HG03378 (cell line): ENCODE data around the gene PSKH1.
"Not testable (repeated sequence)": the region's sequence is repeated elsewhere in the genome, so short reads cannot be mapped to it uniquely, and the experiment has no call there.

Experiments
- ATAC-seq: cut with Tn5 transposase; IDR thresholded peaks from one replicate; pipeline ENCODE4 v1.9.1; 2021; ENCODE audit warnings: mild to moderate bottlenecking, moderate library complexity; ENCODE audit not compliant: unreplicated experiment

The PSKH1 gene

GRCh38 chr16:67954421-67955196, 61.6 kb downstream of the PSKH1 start:
- ATAC-seq = no peak

GRCh38 chr16:67957622-67958021, 64.6 kb downstream of the PSKH1 start:
- no peak for ATAC-seq

GRCh38 chr16:67959536-67960329, 66.7 kb downstream of the PSKH1 start:
- ATAC-seq = no peak

- ATAC-seq = no peak
Observed at GRCh38 chr16:67961551-67961957, 68.5 kb downstream of the PSKH1 start.

GRCh38 chr16:67962135-67962534, 69.1 kb downstream of the PSKH1 start:
- no peak for ATAC-seq

GRCh38 chr16:67963292-67963661, 70.2 kb downstream of the PSKH1 start:
- ATAC-seq = no peak

DNA sequence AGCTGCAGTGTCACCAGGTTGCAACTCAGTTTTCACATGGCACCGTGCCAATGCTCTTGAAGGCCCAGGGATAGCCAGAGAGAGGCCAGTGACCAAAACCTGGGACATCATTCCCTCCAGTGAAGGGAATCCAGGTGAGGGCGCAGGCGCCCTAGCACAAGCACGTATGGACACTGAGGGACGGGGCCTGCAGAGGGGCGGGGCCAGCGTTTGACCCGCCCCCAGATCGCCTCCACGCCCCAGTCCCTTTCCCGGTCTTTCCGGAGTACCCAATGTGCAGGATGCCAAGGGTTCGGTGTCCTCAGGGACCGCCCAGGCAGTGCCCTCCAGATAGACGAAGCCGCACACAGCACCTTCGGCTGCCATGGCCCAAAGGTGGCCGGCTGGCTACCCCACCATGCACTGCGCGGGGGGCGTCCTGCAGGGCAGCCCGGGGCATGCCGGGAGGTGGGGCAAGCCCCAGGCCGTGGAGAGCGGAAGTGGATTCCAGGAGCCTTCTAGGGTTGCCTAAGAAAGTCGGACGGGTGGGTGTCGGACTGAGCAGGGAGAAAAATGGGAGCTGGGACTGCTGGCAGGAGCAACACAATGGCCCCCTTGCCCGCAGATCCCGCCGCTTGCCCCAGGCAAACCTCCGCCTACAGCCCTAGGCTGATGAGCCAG, 70.7 kb downstream of the PSKH1 start:
- ATAC-seq = no peak

GRCh38 chr16:67964477-67965131, 71.5 kb downstream of the PSKH1 start:
- ATAC-seq = no peak

- no peak for ATAC-seq
Observed at GRCh38 chr16:67965668-67966548, 72.9 kb downstream of the PSKH1 start.

GRCh38 chr16:67966549-67967182, 73.6 kb downstream of the PSKH1 start:
- ATAC-seq = no peak

GRCh38 chr16:67967183-67967957, 74.3 kb downstream of the PSKH1 start:
- no peak for ATAC-seq

DNA sequence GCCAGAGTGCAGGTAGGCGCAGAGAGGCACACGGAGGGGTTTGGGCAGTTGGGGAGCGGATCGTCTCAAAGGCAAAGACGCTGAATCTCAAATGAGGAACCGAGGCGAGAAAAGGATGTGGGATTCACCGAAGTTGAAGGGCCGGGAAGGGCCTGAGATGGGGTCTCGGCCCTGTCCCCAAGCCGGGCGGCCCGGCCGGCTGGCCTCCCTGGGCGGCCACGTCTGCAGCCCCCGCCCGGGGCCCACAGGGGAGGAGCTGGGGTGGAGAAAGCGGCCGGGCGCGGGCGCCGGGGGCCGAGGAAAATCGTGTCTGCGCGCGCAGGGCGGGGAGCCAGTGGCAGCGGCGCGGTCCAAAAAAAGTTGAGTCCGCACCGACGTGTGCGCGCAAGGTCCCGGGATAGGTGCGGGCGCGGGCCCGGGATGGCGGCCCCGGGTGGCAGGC, 74.9 kb downstream of the PSKH1 start:
- ATAC-seq = no peak

- no peak for ATAC-seq
Observed at GRCh38 chr16:67968400-67969253, 75.6 kb downstream of the PSKH1 start, which contains the start of gene SLC12A4. Gene SLC12A4 (minus strand): TSS chr16:67968637. CDS start chr16:67968553, 84 bp downstream.

- ATAC-seq = no peak
Observed at GRCh38 chr16:67969254-67970039, 76.4 kb downstream of the PSKH1 start.

GRCh38 chr16:67971111-67971510, 78.1 kb downstream of the PSKH1 start:
- ATAC-seq = no peak

DNA sequence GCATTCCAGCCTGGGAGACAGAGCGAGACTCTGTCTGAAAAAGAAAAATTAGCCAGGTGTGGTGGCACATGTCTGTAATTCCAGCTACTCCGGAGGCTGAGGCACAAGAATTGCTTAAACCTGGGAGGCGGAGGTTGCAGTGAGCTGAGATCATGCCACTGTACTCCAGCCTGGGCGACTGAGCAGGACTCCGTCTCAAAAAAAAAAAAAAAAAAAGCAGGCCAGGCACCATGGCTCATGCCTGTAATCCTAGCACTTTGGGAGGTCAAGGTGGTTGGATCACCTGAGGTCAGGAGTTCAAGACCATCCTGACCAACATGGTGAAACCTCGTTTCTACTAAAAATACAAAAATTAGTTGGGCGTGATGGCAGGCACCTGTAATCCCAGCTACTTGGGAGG, 79.2 kb downstream of the PSKH1 start:
- not testable (repeated sequence) for ATAC-seq
